Tibial nerve (tissue), 3 donors: ENCODE results near the gene SYP.

ENCODE experiments used
- POLR2A ChIP-seq, 2 donors: fragments of 450-650 bp; IDR thresholded peaks; one replicate each; pipeline ENCODE4 v1.6.1; 2017; ENCODE audit warnings: antibody characterized with exemption in 2 of 2, mild to moderate bottlenecking in 2 of 2, moderate library complexity in 2 of 2
- TF ChIP-seq, protein P1 (sequence below), 5 experiments: fragments of 200-600 bp in 3 of 5; fragments of 450-650 bp in 2 of 5; sonication (generic) in 3 of 5; IDR thresholded peaks; one replicate each; pipeline ENCODE4 v1.5.1; 2016 to 2019; ENCODE audit warnings: antibody characterized with exemption in 5 of 5, mild to moderate bottlenecking in 3 of 5, moderate library complexity in 2 of 5

DNA sequence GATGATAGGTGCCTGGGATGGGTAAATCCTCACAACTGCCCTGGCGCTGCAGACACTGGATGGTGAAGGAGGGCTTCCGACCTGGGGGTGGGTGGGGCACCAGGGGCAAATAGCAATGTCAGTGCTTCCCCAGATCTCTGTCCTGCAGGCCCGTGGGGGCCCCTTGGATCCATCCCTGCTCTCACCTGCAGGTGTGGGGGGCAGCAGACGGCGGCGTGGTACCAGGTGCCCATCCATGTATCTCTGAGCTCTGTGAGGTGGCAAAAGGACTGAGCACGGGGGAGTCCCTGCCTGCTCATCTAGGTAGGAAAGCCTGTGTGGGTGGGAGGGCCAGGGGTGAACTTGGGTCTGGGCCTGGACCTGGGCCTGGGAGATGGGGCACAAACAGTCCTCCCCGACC lies 6.5 kb upstream of the SYP start:
- TF ChIP-seq, protein P1, sequence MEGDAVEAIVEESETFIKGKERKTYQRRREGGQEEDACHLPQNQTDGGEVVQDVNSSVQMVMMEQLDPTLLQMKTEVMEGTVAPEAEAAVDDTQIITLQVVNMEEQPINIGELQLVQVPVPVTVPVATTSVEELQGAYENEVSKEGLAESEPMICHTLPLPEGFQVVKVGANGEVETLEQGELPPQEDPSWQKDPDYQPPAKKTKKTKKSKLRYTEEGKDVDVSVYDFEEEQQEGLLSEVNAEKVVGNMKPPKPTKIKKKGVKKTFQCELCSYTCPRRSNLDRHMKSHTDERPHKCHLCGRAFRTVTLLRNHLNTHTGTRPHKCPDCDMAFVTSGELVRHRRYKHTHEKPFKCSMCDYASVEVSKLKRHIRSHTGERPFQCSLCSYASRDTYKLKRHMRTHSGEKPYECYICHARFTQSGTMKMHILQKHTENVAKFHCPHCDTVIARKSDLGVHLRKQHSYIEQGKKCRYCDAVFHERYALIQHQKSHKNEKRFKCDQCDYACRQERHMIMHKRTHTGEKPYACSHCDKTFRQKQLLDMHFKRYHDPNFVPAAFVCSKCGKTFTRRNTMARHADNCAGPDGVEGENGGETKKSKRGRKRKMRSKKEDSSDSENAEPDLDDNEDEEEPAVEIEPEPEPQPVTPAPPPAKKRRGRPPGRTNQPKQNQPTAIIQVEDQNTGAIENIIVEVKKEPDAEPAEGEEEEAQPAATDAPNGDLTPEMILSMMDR (IDR thresholded peaks at IDR 0.05) = no peak
- no peak for TF ChIP-seq POLR2A (IDR thresholded peaks at IDR 0.05)
